GM12892 (cell line): Measurements from ENCODE around the gene CCDC27.
A peak's percentile ranks its signal among the peaks of the same experiment; 100 is the strongest.
"Not testable (repeated sequence)": the region's sequence is repeated elsewhere in the genome, so short reads cannot be mapped to it uniquely, and the experiment has no call there.

ENCODE experiments used
- DNase-seq: peaks from one replicate; pipeline ENCODE4 v3.0.0; 2011; ENCODE audit not compliant: insufficient read length
- FAIRE-seq: peaks from 2 replicates; lab custom pipeline; 2011; peaks lifted over from hg19 to GRCh38; lab: Jason Lieb, UNC
- POLR2A ChIP-seq: IDR thresholded peaks from 2 replicates; pipeline ENCODE4 v1.6.1; 2011; ENCODE audit warnings: low read depth, low read length, control low read depth
- POLR2AphosphoS5 ChIP-seq: IDR thresholded peaks from 2 replicates; pipeline ENCODE4 v1.6.1; 2011; ENCODE audit warnings: low read depth, low read length, control low read depth
- TAF1 ChIP-seq: IDR thresholded peaks from 2 replicates; pipeline ENCODE4 v1.6.1; 2011; ENCODE audit warnings: low read depth, mild to moderate bottlenecking, control low read depth, low read length, borderline replicate concordance

Gene CCDC27

GRCh38 chr1:3744646-3745045 lies 7.6 kb upstream of the CCDC27 start:
- DNase-seq (no peak), FAIRE-seq (no peak)

GRCh38 chr1:3745071-3745470 lies 7.2 kb upstream of the CCDC27 start:
- FAIRE-seq = no peak
- no peak for DNase-seq
- TF ChIP-seq TAF1 (no peak), POLR2A (no peak), POLR2AphosphoS5 (no peak)

More at GRCh38 chr1:3744646-3745045, 7.6 kb upstream of the CCDC27 start:
- no peak for TF ChIP-seq POLR2A

- TF ChIP-seq TAF1 (no peak), POLR2AphosphoS5 (no peak), POLR2A (no peak)
- no peak for DNase-seq
- no peak for FAIRE-seq
Observed at GRCh38 chr1:3745590-3746381, 6.5 kb upstream of the CCDC27 start.

DNA sequence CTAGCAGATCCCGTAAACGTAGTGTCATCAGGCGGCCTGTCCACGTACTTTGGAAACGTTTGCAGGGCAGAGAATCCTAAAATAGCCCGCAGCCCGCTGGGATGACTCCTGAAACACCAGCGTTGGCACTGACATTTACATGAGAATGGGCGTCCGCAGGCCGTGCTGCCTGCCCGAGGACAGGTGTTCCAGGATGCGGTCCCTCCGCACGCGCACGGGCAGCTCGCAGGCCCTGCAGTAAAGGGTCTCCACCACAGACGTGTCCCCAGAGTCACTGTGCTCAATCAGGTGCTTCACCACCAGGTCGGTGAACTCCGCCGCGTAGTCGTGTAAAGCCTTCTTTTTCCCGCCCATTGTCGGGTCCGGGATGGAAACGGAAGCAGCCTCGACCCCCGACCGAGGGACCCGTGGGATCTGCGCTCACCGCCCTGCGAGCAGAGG lies 5.8 kb upstream of the CCDC27 start:
- TF ChIP-seq POLR2AphosphoS5 = no peak
- TF ChIP-seq POLR2A = no peak
- TF ChIP-seq TAF1 = no peak
- DNase-seq (no peak), FAIRE-seq (no peak)

DNA sequence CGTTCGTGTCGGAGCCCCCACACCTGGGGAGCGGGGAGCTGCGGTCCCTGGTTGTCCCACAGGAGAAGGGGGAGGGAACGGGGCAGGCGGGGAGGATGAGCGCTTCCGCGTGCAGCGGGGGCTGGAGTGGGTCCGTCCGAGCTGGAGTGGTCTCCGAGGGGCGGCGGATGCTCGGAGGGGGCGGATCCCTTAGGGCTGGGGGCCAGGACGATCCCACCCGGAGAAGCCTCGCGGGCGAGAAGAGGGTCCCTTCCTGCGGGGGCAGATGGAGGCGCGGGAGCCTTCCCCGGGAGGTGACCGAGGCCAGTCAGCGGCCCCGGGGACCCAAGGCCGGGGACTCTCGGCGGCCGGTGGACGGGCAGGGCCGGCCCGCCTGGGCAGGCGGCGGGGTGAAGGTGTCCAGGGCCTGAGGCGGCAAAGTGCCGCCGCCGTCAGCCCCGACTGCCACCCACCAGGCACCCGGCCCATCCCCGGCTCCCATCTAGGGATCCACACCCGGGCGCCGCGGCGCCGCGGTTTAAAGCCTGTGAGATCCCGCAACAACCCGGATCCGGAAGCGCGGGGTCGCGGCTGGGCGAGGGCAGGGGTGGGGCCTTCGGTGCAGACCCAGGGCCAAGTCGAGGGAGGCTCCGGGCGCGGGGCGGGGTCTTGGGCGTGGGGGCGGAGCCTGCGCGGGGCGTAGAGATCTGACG lies 5.3 kb upstream of the CCDC27 start:
- DNase-seq (peak; percentile 96), FAIRE-seq (peak; percentile 70)
- TF ChIP-seq TAF1 (no peak), POLR2A (peak; percentile 46; the same call in 1 of the 2 replicates), POLR2AphosphoS5 (no peak)

DNA sequence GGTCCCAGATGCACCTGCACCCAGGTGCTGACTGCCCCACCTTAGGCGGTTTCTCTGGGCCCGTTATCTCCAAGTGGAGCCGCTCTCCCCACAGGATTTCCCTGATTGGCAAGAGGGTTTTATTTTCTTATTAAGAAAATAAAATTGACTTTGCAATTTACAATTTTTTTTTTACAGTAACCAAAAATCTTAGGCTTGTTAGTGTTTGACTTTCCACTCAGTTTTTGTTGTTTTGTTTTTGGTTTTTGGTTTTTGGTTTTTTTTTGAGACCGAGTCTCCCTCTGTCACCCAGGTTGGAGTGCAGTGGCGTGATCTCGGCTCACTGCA lies 4.8 kb upstream of the CCDC27 start:
- TF ChIP-seq TAF1 = no peak
- TF ChIP-seq POLR2A = no peak
- TF ChIP-seq POLR2AphosphoS5 = no peak
- DNase-seq (no peak), FAIRE-seq (no peak)

DNA sequence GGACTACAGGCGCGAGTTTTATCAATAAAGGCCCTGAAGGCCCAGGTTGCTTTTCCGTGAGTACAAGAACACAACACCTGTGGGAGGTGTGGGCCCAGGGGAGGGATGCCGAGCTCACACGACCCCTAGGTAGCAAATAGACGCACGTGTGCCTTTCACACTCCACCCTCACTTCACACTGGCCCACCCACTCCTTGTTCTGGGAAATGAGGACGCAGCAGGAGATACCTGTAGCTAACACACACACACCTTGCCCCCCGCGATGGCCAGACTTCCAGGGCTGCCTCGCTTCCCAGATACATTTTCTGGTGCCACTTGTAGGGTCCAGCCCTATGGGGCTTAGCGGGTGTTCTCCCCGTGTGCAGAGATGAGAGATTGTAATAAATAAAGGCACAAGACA lies 4.3 kb upstream of the CCDC27 start:
- FAIRE-seq = no peak
- no peak for TF ChIP-seq POLR2AphosphoS5
- TF ChIP-seq POLR2A = no peak
- no peak for TF ChIP-seq TAF1

DNA sequence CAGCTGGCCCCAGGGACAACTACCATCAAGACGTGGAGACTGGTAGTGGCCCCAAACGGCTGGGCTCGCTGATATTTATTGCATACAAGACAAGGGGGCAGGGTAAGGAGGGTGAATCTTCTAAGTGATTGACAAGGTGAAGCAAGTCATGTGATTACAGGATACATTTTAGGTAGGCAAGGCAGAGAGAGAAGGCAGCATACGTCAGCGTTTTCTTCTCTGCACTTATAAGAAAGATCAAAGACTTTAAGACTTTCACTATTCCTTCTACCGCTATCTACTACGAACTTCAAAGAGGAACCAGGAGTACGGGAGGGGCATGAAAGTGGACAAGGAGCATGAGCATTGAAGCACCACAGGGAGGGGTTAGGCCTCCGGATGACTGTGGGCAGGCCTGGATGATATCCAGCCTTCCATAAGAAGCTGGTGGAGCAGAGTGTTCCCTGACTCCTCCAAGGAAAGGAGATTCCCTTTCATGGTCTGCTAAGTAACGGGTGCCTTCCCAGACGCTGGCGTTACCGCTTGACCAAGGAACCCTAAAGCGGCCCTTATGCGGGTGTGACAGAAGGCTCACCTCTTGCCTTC lies 3.8 kb upstream of the CCDC27 start:
- not testable (repeated sequence) for DNase-seq, FAIRE-seq

More for the DNA sequence above, 4.3 kb upstream of the CCDC27 start:
- DNase-seq = no peak

DNA sequence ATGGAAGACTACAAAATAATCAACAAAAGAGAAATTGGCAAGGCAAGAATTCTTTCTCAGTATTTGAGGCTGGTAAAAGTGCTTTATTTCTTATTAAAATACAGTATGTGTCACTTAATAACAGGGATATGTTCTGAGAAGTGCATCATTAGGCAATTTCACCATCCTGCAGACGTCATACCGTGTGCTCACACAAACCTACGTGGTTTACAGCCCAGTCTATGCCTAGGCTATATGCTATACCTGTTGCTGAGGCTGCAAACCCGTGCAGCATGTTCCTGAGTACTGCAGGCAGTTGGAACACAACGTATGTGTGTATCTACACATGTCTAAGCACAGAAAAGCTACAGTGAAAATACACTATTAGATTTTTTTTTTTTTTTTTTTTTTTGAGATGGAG lies 2.7 kb upstream of the CCDC27 start:
- DNase-seq (no peak), FAIRE-seq (no peak)
- TF ChIP-seq POLR2A = no peak
- TF ChIP-seq TAF1 = no peak
- TF ChIP-seq POLR2AphosphoS5 = no peak

DNA sequence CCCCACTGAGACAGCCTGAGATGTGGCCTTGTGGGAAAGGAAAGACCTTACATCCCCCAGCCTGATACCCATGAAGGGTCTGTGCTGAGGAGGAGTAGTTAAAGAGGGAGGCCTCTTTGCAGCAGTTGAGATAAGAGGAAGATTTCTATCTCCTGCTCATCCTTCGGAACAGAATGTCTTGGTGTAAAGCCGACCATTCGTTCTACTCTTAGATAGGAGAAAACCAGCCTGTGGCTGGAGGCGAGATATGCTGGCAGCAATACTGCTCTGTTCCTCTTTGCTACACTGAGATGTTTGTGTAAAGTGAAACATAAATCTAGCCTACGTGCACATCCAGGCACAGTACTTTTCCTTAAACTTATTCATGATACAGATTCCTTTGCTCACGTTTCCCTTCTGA lies 1.5 kb upstream of the CCDC27 start:
- DNase-seq = no peak
- no peak for FAIRE-seq
- TF ChIP-seq TAF1 = no peak
- TF ChIP-seq POLR2A = no peak

DNA sequence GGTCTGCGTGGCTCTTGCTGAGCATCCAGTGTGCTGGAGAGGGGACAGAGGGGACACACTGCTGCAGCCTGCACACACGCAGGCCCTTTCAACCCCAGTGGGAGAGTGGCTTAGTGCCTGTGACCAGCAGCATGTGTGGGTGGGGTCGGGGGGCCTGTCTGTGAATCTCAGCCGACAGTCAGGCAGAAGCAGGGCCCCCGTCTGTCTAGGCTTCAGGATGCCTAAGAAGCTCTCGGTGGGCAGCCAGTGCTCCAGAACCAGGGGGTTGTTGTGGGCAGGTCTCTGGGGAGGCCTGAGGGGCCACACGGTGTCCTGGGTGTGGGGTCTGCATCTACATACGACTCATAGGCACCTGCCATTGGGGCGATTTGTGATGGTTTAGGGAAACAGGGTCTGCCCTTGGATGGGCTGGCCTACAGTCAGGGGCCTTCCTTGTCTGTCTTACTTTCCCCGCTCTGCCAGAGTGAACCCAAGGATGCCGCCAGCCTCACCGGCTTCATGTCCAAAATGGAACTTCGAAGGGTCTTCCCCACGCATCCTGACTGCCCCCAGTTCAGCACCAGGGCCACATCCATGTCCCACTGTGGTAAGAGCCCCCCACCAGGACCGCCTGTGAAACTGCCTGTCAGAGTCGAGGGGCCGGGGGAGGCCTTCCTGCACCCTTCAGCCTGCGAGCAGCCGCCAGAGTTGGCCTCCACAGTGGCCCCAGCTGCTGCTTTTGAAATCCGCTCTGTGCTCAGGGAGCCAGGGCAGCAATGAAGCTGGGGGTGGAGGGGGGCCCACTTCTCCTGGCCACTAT lies 1.6 kb downstream of the CCDC27 start:
- TF ChIP-seq POLR2AphosphoS5 (no peak), TAF1 (no peak), POLR2A (no peak)
- DNase-seq = no peak
- no peak for FAIRE-seq
